Measurements from ENCODE around the gene MARCKS.

DNA sequence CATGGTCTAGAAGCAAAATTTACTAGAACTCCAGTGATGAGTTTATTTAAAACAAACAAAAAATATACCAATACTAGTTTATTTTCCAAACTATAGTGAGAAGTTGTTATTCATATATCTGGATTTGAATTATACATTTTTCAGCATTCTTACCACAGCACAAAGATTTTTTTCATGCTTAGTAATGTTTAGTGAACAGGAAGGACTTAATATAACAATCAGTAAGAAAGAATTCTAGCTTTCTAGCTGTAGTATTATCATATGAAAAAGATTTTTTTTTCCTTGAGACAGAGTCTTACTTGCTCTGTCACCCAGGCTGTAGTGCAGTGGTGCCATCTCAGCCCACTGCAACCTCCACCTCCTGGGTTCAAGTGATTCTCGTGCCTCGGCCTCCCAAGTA is 13.8 kb downstream of the MARCKS start:
- TF ChIP-seq, protein P1, sequence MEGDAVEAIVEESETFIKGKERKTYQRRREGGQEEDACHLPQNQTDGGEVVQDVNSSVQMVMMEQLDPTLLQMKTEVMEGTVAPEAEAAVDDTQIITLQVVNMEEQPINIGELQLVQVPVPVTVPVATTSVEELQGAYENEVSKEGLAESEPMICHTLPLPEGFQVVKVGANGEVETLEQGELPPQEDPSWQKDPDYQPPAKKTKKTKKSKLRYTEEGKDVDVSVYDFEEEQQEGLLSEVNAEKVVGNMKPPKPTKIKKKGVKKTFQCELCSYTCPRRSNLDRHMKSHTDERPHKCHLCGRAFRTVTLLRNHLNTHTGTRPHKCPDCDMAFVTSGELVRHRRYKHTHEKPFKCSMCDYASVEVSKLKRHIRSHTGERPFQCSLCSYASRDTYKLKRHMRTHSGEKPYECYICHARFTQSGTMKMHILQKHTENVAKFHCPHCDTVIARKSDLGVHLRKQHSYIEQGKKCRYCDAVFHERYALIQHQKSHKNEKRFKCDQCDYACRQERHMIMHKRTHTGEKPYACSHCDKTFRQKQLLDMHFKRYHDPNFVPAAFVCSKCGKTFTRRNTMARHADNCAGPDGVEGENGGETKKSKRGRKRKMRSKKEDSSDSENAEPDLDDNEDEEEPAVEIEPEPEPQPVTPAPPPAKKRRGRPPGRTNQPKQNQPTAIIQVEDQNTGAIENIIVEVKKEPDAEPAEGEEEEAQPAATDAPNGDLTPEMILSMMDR (IDR thresholded peaks at IDR 0.05) = no peak
- TF ChIP-seq EP300 (IDR thresholded peaks at IDR 0.05) = no peak
